GM12872 (cell line): ENCODE results near the gene PRPS1.

Experiments
- TF ChIP-seq, protein P1 (sequence below): IDR thresholded peaks from 3 replicates; pipeline ENCODE4 v1.5.1; 2011; ENCODE audit warnings: low read depth, mild to moderate bottlenecking, low read length, moderate library complexity; ENCODE audit not compliant: insufficient read depth

The PRPS1 gene

DNA sequence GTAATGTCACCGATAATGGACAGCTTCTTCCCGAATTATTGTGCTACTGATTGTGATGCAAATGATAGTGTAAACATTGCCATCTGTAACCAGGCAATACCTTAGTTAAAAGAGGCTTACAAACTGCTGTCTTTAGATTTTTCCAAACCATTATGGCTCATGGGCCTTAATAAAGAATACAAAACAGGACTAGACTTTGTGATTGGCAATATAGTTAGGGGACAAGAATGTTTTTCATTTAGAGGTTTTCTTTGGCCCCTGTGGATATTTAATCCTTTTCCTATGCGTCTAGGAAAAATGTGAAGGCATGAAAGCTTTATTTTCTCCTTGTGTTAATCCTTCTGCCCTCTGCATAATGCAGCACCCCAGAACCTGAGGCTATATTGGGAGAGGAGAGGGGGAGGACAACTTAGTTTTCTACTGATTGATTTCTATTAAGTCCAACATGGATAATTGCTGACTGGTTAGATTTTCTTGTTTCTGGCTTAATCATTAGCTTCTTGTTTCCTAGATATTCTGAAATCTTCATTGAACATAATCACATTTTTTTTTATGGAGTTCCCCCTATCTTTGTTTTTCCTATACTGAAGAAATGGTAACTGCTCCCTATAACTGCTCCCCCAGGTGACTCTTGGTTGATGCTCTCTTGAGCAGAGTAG is 1.9 kb downstream of the PRPS1 start:
- TF ChIP-seq, protein P1, sequence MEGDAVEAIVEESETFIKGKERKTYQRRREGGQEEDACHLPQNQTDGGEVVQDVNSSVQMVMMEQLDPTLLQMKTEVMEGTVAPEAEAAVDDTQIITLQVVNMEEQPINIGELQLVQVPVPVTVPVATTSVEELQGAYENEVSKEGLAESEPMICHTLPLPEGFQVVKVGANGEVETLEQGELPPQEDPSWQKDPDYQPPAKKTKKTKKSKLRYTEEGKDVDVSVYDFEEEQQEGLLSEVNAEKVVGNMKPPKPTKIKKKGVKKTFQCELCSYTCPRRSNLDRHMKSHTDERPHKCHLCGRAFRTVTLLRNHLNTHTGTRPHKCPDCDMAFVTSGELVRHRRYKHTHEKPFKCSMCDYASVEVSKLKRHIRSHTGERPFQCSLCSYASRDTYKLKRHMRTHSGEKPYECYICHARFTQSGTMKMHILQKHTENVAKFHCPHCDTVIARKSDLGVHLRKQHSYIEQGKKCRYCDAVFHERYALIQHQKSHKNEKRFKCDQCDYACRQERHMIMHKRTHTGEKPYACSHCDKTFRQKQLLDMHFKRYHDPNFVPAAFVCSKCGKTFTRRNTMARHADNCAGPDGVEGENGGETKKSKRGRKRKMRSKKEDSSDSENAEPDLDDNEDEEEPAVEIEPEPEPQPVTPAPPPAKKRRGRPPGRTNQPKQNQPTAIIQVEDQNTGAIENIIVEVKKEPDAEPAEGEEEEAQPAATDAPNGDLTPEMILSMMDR = no peak

DNA sequence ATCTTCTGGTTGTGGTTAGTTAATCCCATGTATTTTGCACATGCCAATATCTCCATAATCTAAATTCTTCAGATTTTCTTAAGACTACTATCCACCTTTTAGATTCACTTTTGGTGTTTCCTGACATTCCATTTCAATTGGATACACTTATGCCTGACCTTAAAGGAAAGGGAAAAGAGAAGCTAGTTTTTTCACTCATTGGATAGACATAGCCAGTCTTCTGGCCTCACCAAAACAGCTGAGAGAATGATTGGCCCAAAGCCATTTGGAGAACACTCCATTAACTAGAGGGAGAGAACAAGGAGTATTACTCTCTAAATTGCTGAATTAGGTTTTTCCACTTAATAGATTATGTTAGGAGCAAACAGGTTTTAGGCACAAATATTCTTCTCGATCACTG is 4.0 kb downstream of the PRPS1 start:
- TF ChIP-seq, protein P1 = no peak

DNA sequence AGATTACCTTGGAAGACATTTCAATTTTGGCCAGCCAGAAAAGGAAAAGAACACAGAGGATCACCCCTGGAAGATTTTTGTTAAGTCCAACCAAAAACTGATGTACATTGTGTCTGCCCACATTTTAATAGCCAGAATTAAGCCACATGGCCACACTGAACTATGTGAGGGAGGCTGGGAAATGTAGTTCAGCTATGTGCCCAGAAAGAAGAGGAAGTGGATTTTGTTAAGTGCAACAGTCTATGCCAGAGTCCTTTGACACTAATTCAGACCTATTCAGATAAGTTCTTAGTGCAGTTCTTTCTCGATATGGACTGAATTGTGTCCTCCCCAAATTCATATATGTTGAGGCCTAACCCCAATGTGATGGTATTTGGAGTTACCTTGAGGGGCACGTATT is 18.4 kb downstream of the PRPS1 start:
- TF ChIP-seq, protein P1 = no peak

DNA sequence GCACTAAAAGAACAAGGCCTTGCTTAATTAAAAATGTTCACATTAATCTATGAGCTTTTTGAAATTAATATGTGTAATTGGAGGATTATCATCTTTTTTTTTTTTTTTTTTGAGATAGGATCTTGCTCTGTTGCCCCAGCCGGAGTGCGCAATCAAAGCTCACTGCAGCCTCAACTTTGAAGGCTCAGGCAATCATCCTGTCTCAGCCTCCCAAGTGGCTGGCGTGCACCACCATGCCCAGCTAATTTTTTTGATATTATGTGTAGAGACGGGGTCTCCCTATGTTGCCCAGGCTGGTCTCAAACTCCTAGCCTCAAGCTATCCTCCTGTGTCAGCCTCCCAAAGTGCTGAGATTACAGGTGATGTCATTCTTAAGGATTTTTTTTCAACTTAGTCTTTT is 20.0 kb downstream of the PRPS1 start:
- TF ChIP-seq, protein P1 = no peak

DNA sequence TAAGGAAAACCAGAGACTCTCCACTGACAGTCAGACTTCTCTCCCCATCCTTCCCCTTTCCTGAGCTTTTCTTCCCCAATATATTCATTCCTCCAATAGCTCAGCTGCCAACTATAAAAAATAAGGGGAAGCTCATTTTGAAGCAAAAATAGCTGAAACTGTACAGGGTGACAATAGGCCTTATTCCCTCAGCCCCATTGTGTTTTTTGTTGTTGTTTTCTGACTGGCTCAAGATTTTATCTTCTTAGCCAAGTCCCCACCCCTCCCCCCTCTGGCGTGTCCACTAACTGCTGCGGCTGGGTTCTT is 26.2 kb downstream of the PRPS1 start:
- TF ChIP-seq, protein P1 = no peak

DNA sequence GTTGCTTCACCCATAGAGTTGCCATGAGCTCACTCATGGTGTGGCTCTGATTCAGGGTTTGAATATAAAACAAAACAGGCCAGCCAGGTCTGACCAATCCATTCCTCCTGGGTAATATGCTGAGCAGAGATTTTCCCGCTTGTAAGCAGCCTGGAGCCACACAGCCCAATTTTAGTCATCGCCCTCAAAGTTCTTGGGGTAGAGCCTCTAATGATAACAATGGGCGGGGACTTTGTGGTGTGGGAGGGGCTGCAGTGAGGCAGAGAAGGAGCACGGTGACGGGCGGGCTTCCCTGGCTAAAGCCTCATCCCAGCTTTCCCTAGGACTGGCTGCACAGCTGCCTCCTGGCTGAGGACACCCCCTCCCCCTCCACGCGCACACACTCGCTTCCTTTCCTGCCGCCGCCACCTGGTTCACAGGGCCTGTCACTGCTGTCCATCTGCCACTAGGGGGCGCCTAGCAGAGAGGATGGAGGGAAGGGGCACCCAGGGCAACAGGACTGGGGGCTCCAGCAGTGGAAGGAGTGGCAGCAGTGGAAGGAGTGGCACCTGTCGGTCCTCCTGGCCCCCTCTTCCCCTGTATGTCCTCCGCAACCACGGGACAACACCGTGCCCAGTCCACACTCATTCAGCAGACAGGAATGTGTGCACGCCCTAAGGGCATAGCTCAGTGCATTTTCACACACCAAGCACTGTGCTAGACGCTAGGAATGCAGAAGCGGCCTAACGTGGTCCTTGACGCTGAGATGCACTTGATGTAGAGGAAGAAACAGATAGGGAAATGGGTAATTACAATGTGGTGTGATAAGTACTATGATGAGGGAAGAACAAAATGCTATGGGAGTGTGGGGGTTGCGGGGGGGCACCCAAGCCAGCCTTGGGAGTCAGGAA is 26.8 kb downstream of the PRPS1 start:
- TF ChIP-seq, protein P1 = peak; percentile 77

DNA sequence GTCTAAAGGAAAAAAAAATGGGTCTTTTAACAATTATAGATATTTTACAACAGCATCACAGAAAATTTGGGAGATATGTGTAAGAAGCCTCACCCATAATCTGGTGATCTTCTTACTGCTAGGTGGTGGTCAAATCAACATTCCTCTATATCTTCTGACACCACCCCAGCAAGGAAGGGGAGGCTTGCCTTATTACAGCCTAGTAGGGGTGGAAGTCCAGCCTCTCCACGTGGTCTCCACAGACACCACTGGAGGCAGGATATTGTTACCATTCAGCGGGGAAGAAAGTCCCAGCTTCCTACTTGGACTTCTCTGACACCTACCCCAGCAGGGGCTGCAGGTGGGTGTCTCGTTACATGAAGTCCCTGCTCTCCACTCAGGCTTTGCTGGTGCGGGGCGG is 28.7 kb downstream of the PRPS1 start:
- TF ChIP-seq, protein P1 = no peak
